ENCODE results near the gene GSK3B.

The GSK3B gene

DNA sequence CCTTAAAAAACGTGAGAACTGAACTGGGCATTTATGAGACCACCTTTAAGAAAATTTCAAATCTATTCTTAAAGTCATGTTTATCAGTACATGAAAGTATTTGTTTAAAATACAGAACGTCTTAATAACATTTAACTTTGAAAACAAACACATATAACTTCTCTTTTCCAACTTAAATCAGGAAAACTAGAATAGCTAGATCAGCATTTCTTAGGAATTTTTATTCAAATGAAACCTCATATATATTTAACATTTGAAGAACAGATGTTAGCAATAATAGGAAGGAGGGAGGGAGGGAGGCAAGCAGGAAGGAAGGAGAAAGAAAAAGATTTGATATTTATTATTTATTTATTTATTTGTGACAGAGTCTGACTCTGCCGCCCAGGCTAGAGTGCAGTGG, 192.2 kb downstream of the GSK3B start:
- POLR2A ChIA-PET, result no interaction called here
- no peak for TF ChIP-seq LEF1 (IDR thresholded peaks at IDR 0.05; ENCODE audit: borderline replicate concordance)
- TF ChIP-seq SUZ12 (IDR thresholded peaks at IDR 0.05), result no peak
- TF ChIP-seq TARDBP (IDR thresholded peaks at IDR 0.05), result no peak
- TF ChIP-seq FOXK2 (IDR thresholded peaks at IDR 0.05), result no peak
- TF ChIP-seq NFRKB (IDR thresholded peaks at IDR 0.05), result no peak
- TF ChIP-seq FOXM1 (IDR thresholded peaks at IDR 0.05; ENCODE audit: borderline replicate concordance), result no peak
- no peak for TF ChIP-seq FOXA1 (IDR thresholded peaks at IDR 0.05)
- TF ChIP-seq, protein P1, sequence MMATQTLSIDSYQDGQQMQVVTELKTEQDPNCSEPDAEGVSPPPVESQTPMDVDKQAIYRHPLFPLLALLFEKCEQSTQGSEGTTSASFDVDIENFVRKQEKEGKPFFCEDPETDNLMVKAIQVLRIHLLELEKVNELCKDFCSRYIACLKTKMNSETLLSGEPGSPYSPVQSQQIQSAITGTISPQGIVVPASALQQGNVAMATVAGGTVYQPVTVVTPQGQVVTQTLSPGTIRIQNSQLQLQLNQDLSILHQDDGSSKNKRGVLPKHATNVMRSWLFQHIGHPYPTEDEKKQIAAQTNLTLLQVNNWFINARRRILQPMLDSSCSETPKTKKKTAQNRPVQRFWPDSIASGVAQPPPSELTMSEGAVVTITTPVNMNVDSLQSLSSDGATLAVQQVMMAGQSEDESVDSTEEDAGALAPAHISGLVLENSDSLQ (IDR thresholded peaks at IDR 0.05), result no peak
- TF ChIP-seq HDGF (IDR thresholded peaks at IDR 0.05; ENCODE audit: borderline replicate concordance), result no peak
- TF ChIP-seq L3MBTL2 (conservative IDR thresholded peaks at IDR 0.05), result no peak
- no peak for TF ChIP-seq CTBP1 (IDR thresholded peaks at IDR 0.05; ENCODE audit: borderline replicate concordance)
- TF ChIP-seq ELF4 (IDR thresholded peaks at IDR 0.05), result no peak
- DNase-seq (ENCODE audit: extremely low spot score), result no peak
- CTCF ChIA-PET, result interaction anchor here (0.6 kb wide), 1 partner anchor 657 kb away, joined by 3 read pairs; no protein-coding TSS in a partner anchor

DNA sequence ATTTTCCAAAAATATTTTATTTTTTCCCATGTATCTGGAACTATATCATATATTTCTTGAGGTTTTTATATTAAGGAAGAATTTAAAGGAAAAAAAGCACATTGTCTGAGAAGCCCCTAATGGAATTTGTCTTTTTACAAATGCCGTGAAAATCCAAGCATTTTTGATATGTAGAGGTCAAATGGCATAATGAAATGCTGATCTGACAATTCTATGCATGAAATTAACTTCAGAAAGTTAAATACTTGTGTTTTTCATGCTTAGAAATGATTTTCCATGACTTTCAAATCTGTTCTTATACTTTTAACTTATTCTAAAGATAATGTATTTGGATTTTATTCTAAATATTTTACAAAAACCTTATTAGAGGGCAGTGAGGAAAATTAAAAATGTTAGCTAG, 193.1 kb downstream of the GSK3B start:
- no peak for DNase-seq (ENCODE audit: extremely low spot score)
- ChIA-PET POLR2A (no interaction called here), CTCF (no interaction called here)
- TF ChIP-seq HDGF (IDR thresholded peaks at IDR 0.05; ENCODE audit: borderline replicate concordance) (no peak), CTBP1 (IDR thresholded peaks at IDR 0.05; ENCODE audit: borderline replicate concordance) (no peak), FOXA1 (IDR thresholded peaks at IDR 0.05) (no peak), ELF4 (IDR thresholded peaks at IDR 0.05) (no peak), SUZ12 (IDR thresholded peaks at IDR 0.05) (no peak), BHLHE40 (IDR thresholded peaks at IDR 0.05; ENCODE audit: borderline replicate concordance) (no peak), LEF1 (IDR thresholded peaks at IDR 0.05; ENCODE audit: borderline replicate concordance) (no peak)

DNA sequence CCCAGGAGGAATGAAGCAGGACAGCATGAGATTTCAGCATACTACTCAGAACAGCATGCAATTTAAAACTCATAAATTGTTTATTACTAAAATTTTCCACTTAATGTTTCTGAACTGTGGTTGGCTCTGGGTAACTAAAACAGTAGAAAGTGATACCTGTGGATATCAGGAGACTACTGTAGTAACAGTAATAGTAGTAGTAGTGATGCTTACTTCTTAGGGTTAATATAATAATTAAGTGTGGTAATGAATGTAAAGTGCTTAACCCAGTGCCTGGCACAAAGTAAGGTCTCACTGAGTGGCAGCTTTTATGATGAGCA, 195.1 kb downstream of the GSK3B start:
- no peak for TF ChIP-seq NFRKB (IDR thresholded peaks at IDR 0.05)
- ChIA-PET CTCF (no interaction called here), POLR2A (no interaction called here)
- DNase-seq (ENCODE audit: extremely low spot score), result no peak

DNA sequence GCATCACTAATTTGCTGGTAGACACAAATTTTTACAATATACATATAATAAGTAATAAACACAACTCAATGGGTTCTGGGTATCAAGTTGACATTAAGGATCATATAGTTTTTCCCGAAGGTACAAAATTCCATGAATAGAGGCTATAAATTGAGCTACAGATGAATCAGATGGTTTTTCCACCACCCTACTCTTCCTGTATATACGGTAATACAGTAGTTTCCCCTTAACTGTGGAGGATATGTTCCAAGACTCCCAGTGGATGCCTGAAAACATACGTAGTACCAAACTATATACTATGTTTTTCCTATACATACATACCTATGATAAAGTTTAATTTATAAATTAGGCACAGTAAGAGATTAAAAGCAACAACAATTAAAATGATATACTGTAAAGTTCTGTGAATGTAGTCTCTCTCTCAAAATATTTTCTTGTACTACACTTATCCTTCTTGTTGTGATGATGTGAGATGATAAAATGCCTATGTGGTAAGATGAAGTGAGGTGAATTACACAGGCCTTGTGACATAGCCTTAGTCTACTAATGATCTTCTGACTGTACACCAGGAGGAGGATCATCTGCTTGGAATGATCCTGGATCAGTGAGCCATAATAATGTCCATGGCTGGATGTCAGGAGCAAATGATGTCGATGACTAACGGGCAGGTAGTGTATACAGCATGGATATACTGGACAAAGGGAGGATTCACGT, 195.6 kb downstream of the GSK3B start:
- CTCF ChIA-PET, result no interaction called here
- no peak for DNase-seq (ENCODE audit: extremely low spot score)
- POLR2A ChIA-PET, result no interaction called here
- TF ChIP-seq SUZ12 (IDR thresholded peaks at IDR 0.05), result no peak
- TF ChIP-seq TARDBP (IDR thresholded peaks at IDR 0.05), result no peak
- no peak for TF ChIP-seq LEF1 (IDR thresholded peaks at IDR 0.05; ENCODE audit: borderline replicate concordance)
- TF ChIP-seq FOXM1 (IDR thresholded peaks at IDR 0.05; ENCODE audit: borderline replicate concordance), result no peak
- no peak for TF ChIP-seq ELF4 (IDR thresholded peaks at IDR 0.05)
- TF ChIP-seq ARNT (IDR thresholded peaks at IDR 0.05), result no peak
- TF ChIP-seq CTBP1 (IDR thresholded peaks at IDR 0.05; ENCODE audit: borderline replicate concordance), result no peak
- no peak for TF ChIP-seq SP1 (IDR thresholded peaks at IDR 0.05)
- no peak for TF ChIP-seq FOXK2 (IDR thresholded peaks at IDR 0.05)
- TF ChIP-seq, protein P1 (IDR thresholded peaks at IDR 0.05), result no peak
- no peak for TF ChIP-seq HDGF (IDR thresholded peaks at IDR 0.05; ENCODE audit: borderline replicate concordance)
- TF ChIP-seq BHLHE40 (IDR thresholded peaks at IDR 0.05; ENCODE audit: borderline replicate concordance), result no peak
- no peak for TF ChIP-seq L3MBTL2 (conservative IDR thresholded peaks at IDR 0.05)
- no peak for TF ChIP-seq FOXA1 (IDR thresholded peaks at IDR 0.05)
- no peak for TF ChIP-seq ZNF384 (IDR thresholded peaks at IDR 0.05)
- no peak for TF ChIP-seq NFRKB (IDR thresholded peaks at IDR 0.05)

DNA sequence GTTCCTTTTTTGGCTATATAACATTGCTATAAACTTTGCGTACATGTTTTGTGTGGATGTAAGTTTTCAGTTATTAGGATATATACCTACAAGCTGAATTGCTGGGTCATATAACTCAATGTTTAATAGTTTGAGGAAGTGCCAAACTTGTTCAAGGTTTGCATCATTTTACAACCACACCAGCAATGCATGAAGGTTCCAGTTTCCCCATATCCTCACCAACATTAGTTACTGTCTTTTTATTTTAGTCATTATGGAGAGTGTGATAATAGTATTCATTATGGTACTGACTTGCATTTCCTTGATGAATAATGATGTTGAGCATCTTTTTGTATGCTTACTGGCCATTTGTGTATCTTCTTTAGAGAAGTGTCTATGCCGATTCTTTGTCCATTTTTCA, 200.1 kb downstream of the GSK3B start:
- no peak for DNase-seq (ENCODE audit: extremely low spot score)
- ChIA-PET CTCF (interaction anchor here (2.8 kb wide), 1 partner anchor 253 kb away, joined by 11 read pairs; no protein-coding TSS in a partner anchor), POLR2A (interaction anchor here (3.2 kb wide), 1 partner anchor 200 kb away, joined by 38 read pairs; the partner anchor contains the start of gene GSK3B)
- TF ChIP-seq TARDBP (IDR thresholded peaks at IDR 0.05) (no peak), SUZ12 (IDR thresholded peaks at IDR 0.05) (no peak), BHLHE40 (IDR thresholded peaks at IDR 0.05; ENCODE audit: borderline replicate concordance) (no peak)
- TF ChIP-seq, protein P1 (IDR thresholded peaks at IDR 0.05), result no peak

DNA sequence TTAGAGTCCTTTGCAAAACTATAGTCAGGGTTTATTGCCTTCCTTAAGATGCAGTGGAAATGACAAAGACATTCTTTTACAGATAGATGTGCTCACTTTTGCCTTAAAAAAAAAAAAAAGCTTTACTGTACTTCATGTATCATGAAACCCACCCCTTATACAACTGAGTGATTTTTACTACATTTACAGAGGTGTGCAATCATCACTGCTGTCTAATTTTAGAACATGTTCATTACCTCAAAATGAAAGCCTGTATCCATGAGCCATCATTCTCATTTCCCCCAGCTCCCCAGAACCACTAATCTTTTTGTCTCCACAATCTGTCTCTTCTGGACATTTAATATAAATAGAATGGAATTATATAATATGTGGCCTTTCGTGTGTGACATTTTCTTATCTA, 200.5 kb downstream of the GSK3B start:
- ChIA-PET POLR2A (interaction anchor here (3.2 kb wide), 1 partner anchor 201 kb away, joined by 38 read pairs; the partner anchor contains the start of gene GSK3B), CTCF (interaction anchor here (2.8 kb wide), 1 partner anchor 253 kb away, joined by 11 read pairs; no protein-coding TSS in a partner anchor)
- no peak for DNase-seq (ENCODE audit: extremely low spot score)
- TF ChIP-seq FOXK2 (IDR thresholded peaks at IDR 0.05) (no peak), ELF4 (IDR thresholded peaks at IDR 0.05) (no peak), NFRKB (IDR thresholded peaks at IDR 0.05) (no peak), SP1 (IDR thresholded peaks at IDR 0.05) (no peak)
- TF ChIP-seq, protein P1 (IDR thresholded peaks at IDR 0.05), result no peak

Measured in HEK293T (cell line).